Gastroesophageal sphincter (tissue), 3 donors: ENCODE data around the gene DAW1.

Experiments used
- CTCF ChIP-seq, 4 experiments: fragments of 200-600 bp in 2 of 4; fragments of 450-650 bp in 2 of 4; sonication (generic) in 1 of 4; IDR thresholded peaks; one replicate each; pipeline ENCODE4 v1.5.1; 2017 to 2019; ENCODE audit warnings: antibody characterized with exemption in 4 of 4, mild to moderate bottlenecking in 2 of 4, moderate library complexity in 2 of 4
- EP300 ChIP-seq: sonication (generic); formaldehyde crosslinking; IDR thresholded peaks from one replicate; pipeline ENCODE4 v1.6.1; 2017; ENCODE audit warnings: antibody characterized with exemption, mild to moderate bottlenecking
- POLR2A ChIP-seq, 2 donors: fragments of 450-650 bp; IDR thresholded peaks; one replicate each; pipeline ENCODE4 v1.6.1; 2017; ENCODE audit warnings: antibody characterized with exemption in 2 of 2, mild to moderate bottlenecking in 2 of 2, moderate library complexity in 1 of 2
- POLR2AphosphoS5 ChIP-seq: sonication (generic); formaldehyde crosslinking; IDR thresholded peaks from one replicate; pipeline ENCODE4 v1.6.1; 2017; ENCODE audit warnings: antibody characterized with exemption

- no peak for TF ChIP-seq POLR2A (IDR thresholded peaks at IDR 0.05)
- TF ChIP-seq CTCF (IDR thresholded peaks at IDR 0.05), result no peak
- no peak for TF ChIP-seq POLR2AphosphoS5
- no peak for TF ChIP-seq EP300
Observed at GRCh38 chr2:227933884-227934283, 62.5 kb downstream of the DAW1 start.
